GM23338 (cell line): Measurements from ENCODE around the gene MYL1. TPM values are rescaled to one million over a fixed set of nuclear protein-coding genes. Genes with fewer than 3 reads are reported as not detected.

ENCODE experiments used
- ATAC-seq: fragments of 200-7000 bp; cut with Tn5 transposase; 3 replicates; pipeline ENCODE4 v1.9.1; 2020
- DNase-seq: peaks from one replicate; pipeline ENCODE4 v3.0.0-alpha.2; 2015; ENCODE audit warnings: low spot score
- H2AFZ ChIP-seq: fragments of 200-600 bp; sonication (generic); 2 replicates; pipeline ENCODE4 v1.8.0; 2016; ENCODE audit warnings: antibody characterized with exemption, mild to moderate bottlenecking, moderate library complexity
- H3F3A ChIP-seq: fragments of 200-600 bp; sonication (generic); replicated peaks from 2 replicates; pipeline ENCODE4 v1.8.0; 2017; ENCODE audit warnings: antibody characterized with exemption, mixed run types, low read depth
- H3K27ac ChIP-seq: fragments of 200-600 bp; sonication (generic); 2 replicates; pipeline ENCODE4 v1.6.1; 2016; ENCODE audit warnings: low read depth
- H3K27me3 ChIP-seq: fragments of 200-600 bp; sonication (generic); 2 replicates; pipeline ENCODE4 v1.8.0; 2016; ENCODE audit warnings: mild to moderate bottlenecking, mixed run types, moderate library complexity; ENCODE audit not compliant: insufficient read depth
- H3K36me3 ChIP-seq: fragments of 200-600 bp; sonication (generic); 2 replicates; pipeline ENCODE4 v1.8.0; 2016; ENCODE audit warnings: mild to moderate bottlenecking; ENCODE audit not compliant: insufficient read depth
- H3K4me1 ChIP-seq: fragments of 200-600 bp; sonication (generic); 2 replicates; pipeline ENCODE4 v1.8.0; 2016; ENCODE audit warnings: mild to moderate bottlenecking, moderate library complexity; ENCODE audit not compliant: insufficient read depth
- H3K4me2 ChIP-seq: fragments of 200-600 bp; sonication (generic); 2 replicates; pipeline ENCODE4 v1.7.1; 2017; ENCODE audit warnings: mixed run types
- H3K4me3 ChIP-seq: fragments of 200-600 bp; sonication (generic); 2 replicates; pipeline ENCODE4 v1.6.1; 2016; ENCODE audit warnings: mixed run types
- H3K79me2 ChIP-seq: fragments of 200-600 bp; sonication (generic); replicated peaks from 2 replicates; pipeline ENCODE4 v1.8.0; 2017; ENCODE audit warnings: mild to moderate bottlenecking; ENCODE audit not compliant: insufficient read depth
- H3K9me2 ChIP-seq: fragments of 200-600 bp; sonication (generic); 2 replicates; pipeline ENCODE4 v1.8.0; 2017; ENCODE audit not compliant: insufficient read depth
- H4K20me1 ChIP-seq: fragments of 200-600 bp; sonication (generic); replicated peaks from 2 replicates; pipeline ENCODE4 v1.8.0; 2017; ENCODE audit warnings: mild to moderate bottlenecking; ENCODE audit not compliant: insufficient read depth
- H3K27ac Mint-ChIP-seq: 2 replicates; pipeline ENCODE4 v1.8.0; 2020; ENCODE audit warnings: inconsistent platforms, mild to moderate bottlenecking, moderate library complexity, mixed read lengths
- H3K27me3 Mint-ChIP-seq: 3 replicates; pipeline ENCODE4 v1.8.0; 2022; ENCODE audit warnings: low read depth, mild to moderate bottlenecking, moderate library complexity, mixed read lengths, inconsistent platforms; ENCODE audit not compliant: insufficient read depth, poor library complexity
- H3K36me3 Mint-ChIP-seq: 3 replicates; pipeline ENCODE4 v1.8.0; 2021; ENCODE audit warnings: low read depth, mild to moderate bottlenecking, inconsistent platforms, moderate library complexity, mixed read lengths
- H3K4me1 Mint-ChIP-seq: 3 replicates; pipeline ENCODE4 v1.8.0; 2020; ENCODE audit warnings: mild to moderate bottlenecking, inconsistent platforms, mixed read lengths
- H3K4me3 Mint-ChIP-seq: 3 replicates; pipeline ENCODE4 v1.8.0; 2021; ENCODE audit warnings: moderate library complexity, mild to moderate bottlenecking, inconsistent platforms, mixed read lengths
- H3K9me3 Mint-ChIP-seq: 3 replicates; pipeline ENCODE4 v1.8.0; 2020; ENCODE audit warnings: moderate library complexity, mild to moderate bottlenecking, inconsistent platforms, mixed read lengths
- ETS1 ChIP-seq: IDR thresholded peaks from 2 replicates; pipeline ENCODE4 v1.6.1; 2016; ENCODE audit warnings: antibody characterized with exemption
- JUNB ChIP-seq: IDR thresholded peaks from one replicate; pipeline ENCODE4 v1.6.1; 2016; ENCODE audit warnings: antibody characterized with exemption; ENCODE audit not compliant: unreplicated experiment
- NANOG ChIP-seq: IDR thresholded peaks from 2 replicates; pipeline ENCODE4 v1.6.1; 2016; ENCODE audit warnings: antibody characterized with exemption, borderline replicate concordance
- POLR2AphosphoS5 ChIP-seq: IDR thresholded peaks from 2 replicates; pipeline ENCODE4 v1.6.1; 2016; ENCODE audit warnings: antibody characterized with exemption, low read depth
- STAT1 ChIP-seq: IDR thresholded peaks from one replicate; pipeline ENCODE4 v1.6.1; 2016; ENCODE audit warnings: antibody characterized with exemption; ENCODE audit not compliant: unreplicated experiment
- ZNF114 ChIP-seq: fragments of 250-450 bp; sonication (Bioruptor Pico); IDR thresholded peaks from 2 replicates; pipeline ENCODE4 v1.5.0; 2020; ENCODE audit warnings: mild to moderate bottlenecking, moderate library complexity
- ZNF331 ChIP-seq: fragments of 250-450 bp; sonication (Bioruptor Pico); IDR thresholded peaks from 2 replicates; pipeline ENCODE4 v1.5.0; 2020; ENCODE audit warnings: low read depth, mild to moderate bottlenecking, moderate library complexity
- polyA plus RNA-seq: library from polyadenylated mRNA; unstranded; fragments of >200 nt; fragmentation: Nextera tagmentation; extraction: Ambion mirVana; gene quantifications from 2 replicates; pipeline ENCODE4 v1.2.1, GENCODE V29; 2016
- total RNA-seq: library from RNA; depleted of rRNA; stranded (reverse); fragments of >200 nt; shearing (Covaris generic); gene quantifications from 2 replicates; pipeline ENCODE4 v1.2.3, GENCODE V29; 2014
- TF ChIP-seq, protein P1 (sequence below), 2 experiments: fragments of 200-600 bp in 1 of 2; sonication (generic) in 1 of 2; conservative IDR thresholded peaks; 2 replicates each; pipeline versions ENCODE4 v1.5.1 to v1.6.1; 2016 to 2017; ENCODE audit warnings: antibody characterized with exemption in 2 of 2, low read depth in 2 of 2, mild to moderate bottlenecking in 2 of 2, moderate library complexity in 1 of 2

Gene MYL1
- total and polyA plus RNA-seq, 2 experiments from 2014 or later: not detected

GRCh38 chr2:210356944-210357343 lies 42.0 kb upstream of the MYL1 start:
- H3K27ac Mint-ChIP-seq: no peak overlapping the region
- TF ChIP-seq NANOG (no peak), JUNB (no peak), STAT1 (no peak), ETS1 (no peak), ZNF331 (CRISPR knock-in tag) (no peak), ZNF114 (no peak)
- TF ChIP-seq, protein P1, sequence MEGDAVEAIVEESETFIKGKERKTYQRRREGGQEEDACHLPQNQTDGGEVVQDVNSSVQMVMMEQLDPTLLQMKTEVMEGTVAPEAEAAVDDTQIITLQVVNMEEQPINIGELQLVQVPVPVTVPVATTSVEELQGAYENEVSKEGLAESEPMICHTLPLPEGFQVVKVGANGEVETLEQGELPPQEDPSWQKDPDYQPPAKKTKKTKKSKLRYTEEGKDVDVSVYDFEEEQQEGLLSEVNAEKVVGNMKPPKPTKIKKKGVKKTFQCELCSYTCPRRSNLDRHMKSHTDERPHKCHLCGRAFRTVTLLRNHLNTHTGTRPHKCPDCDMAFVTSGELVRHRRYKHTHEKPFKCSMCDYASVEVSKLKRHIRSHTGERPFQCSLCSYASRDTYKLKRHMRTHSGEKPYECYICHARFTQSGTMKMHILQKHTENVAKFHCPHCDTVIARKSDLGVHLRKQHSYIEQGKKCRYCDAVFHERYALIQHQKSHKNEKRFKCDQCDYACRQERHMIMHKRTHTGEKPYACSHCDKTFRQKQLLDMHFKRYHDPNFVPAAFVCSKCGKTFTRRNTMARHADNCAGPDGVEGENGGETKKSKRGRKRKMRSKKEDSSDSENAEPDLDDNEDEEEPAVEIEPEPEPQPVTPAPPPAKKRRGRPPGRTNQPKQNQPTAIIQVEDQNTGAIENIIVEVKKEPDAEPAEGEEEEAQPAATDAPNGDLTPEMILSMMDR (conservative IDR thresholded peaks at IDR 0.05; ENCODE audit: low read depth in 2 of 2): peak in 1 of 2 experiments; percentile 52; a peak in 2 of 4 replicates
- ATAC-seq: no peak

GRCh38 chr2:210337159-210337558 lies 22.2 kb upstream of the MYL1 start:
- H3K9me2 ChIP-seq: no peaks in the 10 kb centered on the region; the same call in 1 of the 2 replicates
- H3K36me3 Mint-ChIP-seq: no peaks in the 10 kb centered on the region

More at GRCh38 chr2:210356944-210357343, 42.0 kb upstream of the MYL1 start:
- Histone ChIP-seq H3K36me3 (no peaks in the 10 kb centered on the region), H3K4me1 (no peaks in the 10 kb centered on the region), H3K79me2 (no peaks in the 10 kb centered on the region), H2AFZ (no peak overlapping the region), H3K9me2 (peaks cover 4% of the 10 kb centered on the region; the same call in 1 of the 2 replicates), H3K27me3 (no peaks in the 10 kb centered on the region), H4K20me1 (no peaks in the 10 kb centered on the region), H3K4me2 (no peak overlapping the region), H3K4me3 (no peak overlapping the region), H3K27ac (no peak overlapping the region), H3F3A (no peaks in the 10 kb centered on the region)
- H3K4me1 Mint-ChIP-seq: no peaks in the 10 kb centered on the region
- peaks cover 7% of the 10 kb centered on the region; the same call in 1 of the 3 replicates for H3K9me3 Mint-ChIP-seq
- no peaks in the 10 kb centered on the region; the same call in 2 of the 3 replicates for H3K36me3 Mint-ChIP-seq
- no peak overlapping the region for H3K4me3 Mint-ChIP-seq
- peaks cover 2% of the 10 kb centered on the region for H3K27me3 Mint-ChIP-seq
- peak; percentile 8 for DNase-seq

More at GRCh38 chr2:210337159-210337558, 22.2 kb upstream of the MYL1 start:
- no peak overlapping the region for H3K4me2 ChIP-seq
- peaks cover 4% of the 10 kb centered on the region for H3K27me3 Mint-ChIP-seq
- no peaks in the 10 kb centered on the region for H3K79me2 ChIP-seq
- no peaks in the 10 kb centered on the region for H3F3A ChIP-seq
- DNase-seq (peak; percentile 17), ATAC-seq (no peak)
- no peak overlapping the region for H3K27ac ChIP-seq
- H3K4me1 ChIP-seq: no peaks in the 10 kb centered on the region
- H3K36me3 ChIP-seq: no peaks in the 10 kb centered on the region
- no peak overlapping the region for H3K27ac Mint-ChIP-seq
- H3K4me3 Mint-ChIP-seq: no peak overlapping the region
- H2AFZ ChIP-seq: no peak overlapping the region
- no peaks in the 10 kb centered on the region for H3K27me3 ChIP-seq
- H3K4me1 Mint-ChIP-seq: no peaks in the 10 kb centered on the region
- no peak overlapping the region for H3K4me3 ChIP-seq
- TF ChIP-seq POLR2AphosphoS5: no peak
- TF ChIP-seq, protein P1 (conservative IDR thresholded peaks at IDR 0.05; ENCODE audit: low read depth in 2 of 2): 0 out of 4 replicates have a peak, but pooled peaks of 1 of the 2 experiments have one; percentile 5
- peaks cover 3% of the 10 kb centered on the region; the same call in 2 of the 3 replicates for H3K9me3 Mint-ChIP-seq
- H4K20me1 ChIP-seq: no peaks in the 10 kb centered on the region
